Activated T-cell treated with anti-CD3 and anti-CD28 coated beads, Interleukin-2, amount 50 U/mL, for 4 hours (primary cell): ENCODE data around the gene MRI1. TPM values are rescaled to one million over a fixed set of nuclear protein-coding genes. Genes with fewer than 3 reads are reported as not detected.
A peak's percentile ranks its signal among the peaks of the same experiment; 100 is the strongest.

Source experiments
- ATAC-seq, 2 donors: fragments of 200-7000 bp; cut with Tn5 transposase; one replicate each; pipeline ENCODE4 v1.10.0; 2021
- DNase-seq: peaks from one replicate; pipeline ENCODE4 v3.0.0-alpha.2; 2020
- H3K27me3 Mint-ChIP-seq: one replicate; pipeline ENCODE4 v1.8.0; 2021; ENCODE audit warnings: low read depth, mixed read lengths
- H3K36me3 Mint-ChIP-seq: one replicate; pipeline ENCODE4 v1.8.0; 2022; ENCODE audit warnings: mixed read lengths; ENCODE audit not compliant: insufficient read depth
- H3K4me1 Mint-ChIP-seq: one replicate; pipeline ENCODE4 v1.8.0; 2021; ENCODE audit warnings: low read depth, mixed read lengths
- H3K4me3 Mint-ChIP-seq: one replicate; pipeline ENCODE4 v1.8.0; 2021; ENCODE audit warnings: mild to moderate bottlenecking, moderate library complexity, mixed read lengths
- H3K9me3 Mint-ChIP-seq: one replicate; pipeline ENCODE4 v1.8.0; 2021; ENCODE audit warnings: mixed read lengths
- total RNA-seq, 3 donors: library from RNA; stranded (reverse); gene quantifications; one replicate each; pipeline ENCODE4 v1.2.1, GENCODE V29; 2021

The MRI1 gene
- total RNA-seq, 3 donors from 2014 or later = 27.1 to 48.8 (median 33.7) TPM

GRCh38 chr19:13814550-13814949, 50.2 kb downstream of the MRI1 start:
- Mint-ChIP-seq H3K4me3 (no peak overlapping the region), H3K9me3 (no peaks in the 10 kb centered on the region), H3K36me3 (peaks cover 3% of the 10 kb centered on the region), H3K27me3 (no peaks in the 10 kb centered on the region), H3K4me1 (no peaks in the 10 kb centered on the region)
- no peak for DNase-seq
- ATAC-seq = no peak

GRCh38 chr19:13817018-13817614, 52.8 kb downstream of the MRI1 start:
- H3K9me3 Mint-ChIP-seq = no peaks in the 10 kb centered on the region
- H3K4me3 Mint-ChIP-seq = no peak overlapping the region
- H3K36me3 Mint-ChIP-seq = peaks cover 4% of the 10 kb centered on the region
- ATAC-seq (peak; percentile 64 to 71), DNase-seq (no peak)
- H3K4me1 Mint-ChIP-seq = no peaks in the 10 kb centered on the region
- H3K27me3 Mint-ChIP-seq = no peaks in the 10 kb centered on the region

GRCh38 chr19:13817615-13818371, 53.5 kb downstream of the MRI1 start:
- Mint-ChIP-seq H3K9me3 (no peaks in the 10 kb centered on the region), H3K27me3 (no peaks in the 10 kb centered on the region), H3K4me1 (no peaks in the 10 kb centered on the region), H3K4me3 (no peak overlapping the region), H3K36me3 (peaks cover 4% of the 10 kb centered on the region)
- peak; percentile 40 for DNase-seq
- peak; percentile 69 to 87 for ATAC-seq

- Mint-ChIP-seq H3K4me3 (no peak overlapping the region), H3K36me3 (peaks cover 1% of the 10 kb centered on the region), H3K4me1 (no peaks in the 10 kb centered on the region), H3K27me3 (no peaks in the 10 kb centered on the region), H3K9me3 (no peaks in the 10 kb centered on the region)
- no peak for DNase-seq
- ATAC-seq = no peak
Measured at GRCh38 chr19:13819238-13819637, 54.9 kb downstream of the MRI1 start.

- Mint-ChIP-seq H3K4me3 (no peak overlapping the region), H3K9me3 (no peaks in the 10 kb centered on the region), H3K27me3 (no peaks in the 10 kb centered on the region), H3K4me1 (no peaks in the 10 kb centered on the region), H3K36me3 (peaks cover 8% of the 10 kb centered on the region)
- DNase-seq (no peak), ATAC-seq (no peak)
Measured at GRCh38 chr19:13821292-13821691, 57.0 kb downstream of the MRI1 start.

DNA sequence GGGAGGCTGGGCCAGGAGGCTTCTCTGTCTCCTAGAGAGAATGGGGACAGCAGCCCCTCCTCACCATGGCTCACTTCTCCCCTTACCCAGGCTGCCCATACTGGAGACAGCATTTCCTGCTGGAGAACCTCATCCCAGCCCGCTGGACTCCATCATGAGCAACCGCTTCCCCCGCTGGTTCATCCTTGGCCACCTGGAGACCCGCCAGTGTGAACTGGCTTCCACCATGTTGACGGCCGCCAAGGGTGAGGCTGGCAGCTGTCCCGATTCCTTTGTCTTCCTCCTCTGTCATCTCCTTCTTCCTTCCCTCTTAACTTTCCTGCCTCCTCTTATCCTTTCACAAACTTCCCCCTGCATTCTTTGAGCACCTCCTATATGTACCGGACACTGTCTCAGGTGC, 58.9 kb downstream of the MRI1 start:
- H3K4me1 Mint-ChIP-seq = no peaks in the 10 kb centered on the region

More for the DNA sequence above, 58.9 kb downstream of the MRI1 start:
- DNase-seq = no peak
- H3K27me3 Mint-ChIP-seq = no peaks in the 10 kb centered on the region
- H3K36me3 Mint-ChIP-seq = peaks cover 8% of the 10 kb centered on the region
- H3K4me3 Mint-ChIP-seq = no peak overlapping the region
- no peak for ATAC-seq
- H3K9me3 Mint-ChIP-seq = no peaks in the 10 kb centered on the region

Other genes starting within 250 kb of the MRI1 start
- gene C19orf53, start 9.9 kb downstream of the MRI1 start, total RNA-seq = 100 to 1,000 TPM; 158 to 181 (median 167) TPM
- gene ZSWIM4, start 30.9 kb downstream of the MRI1 start, total RNA-seq = 1 to 10 TPM; 3.2 to 5.0 (median 3.7) TPM
- under 1 TPM in 1 of 3 donors, not detected in 2; 0.52 TPM for gene NANOS3, start 112.6 kb downstream of the MRI1 start, total RNA-seq
- gene BRME1, start 141.6 kb downstream of the MRI1 start, total RNA-seq = 1 to 10 TPM; 7.3 to 9.3 (median 8.9) TPM
- gene CC2D1A, start 141.7 kb downstream of the MRI1 start, total RNA-seq = 10 to 100 TPM; 34.1 to 40.2 (median 39.6) TPM
- under 1 TPM in 2 of 3 donors, not detected in 1; 0.08 to 0.30 TPM for gene PODNL1, start 173.9 kb downstream of the MRI1 start, total RNA-seq
- gene DCAF15, start 188.0 kb downstream of the MRI1 start, total RNA-seq = 10 to 100 TPM; 65.2 to 75.4 (median 66.2) TPM
- 10 to 100 TPM; 11.3 to 13.8 (median 12.3) TPM for gene RFX1, start 241.8 kb downstream of the MRI1 start, total RNA-seq